Neutrophil (primary cell): ENCODE data around the gene CPPED1.

Experiments used
- H3K27ac ChIP-seq: fragments of 200-600 bp; sonication (generic); 2 replicates; pipeline ENCODE4 v1.5.1; 2016; ENCODE audit warnings: mild to moderate bottlenecking, moderate library complexity
- H3K27me3 ChIP-seq: fragments of 200-600 bp; sonication (generic); 2 replicates; pipeline ENCODE4 v1.6.0; 2016; ENCODE audit warnings: mild to moderate bottlenecking
- H3K36me3 ChIP-seq: fragments of 200-600 bp; sonication (generic); 2 replicates; pipeline ENCODE4 v1.5.1; 2017
- H3K4me1 ChIP-seq, 2 experiments: fragments of 200-600 bp in 1 of 2; sonication (generic) in 1 of 2; 1 replicate in 1 of 2; 2 replicates in 1 of 2; pipeline versions ENCODE4 v1.5.1 to v1.6.1; 2013 to 2016; ENCODE audit warnings: low read depth in 1 of 2, low read length in 1 of 2, mild to moderate bottlenecking in 1 of 2, moderate library complexity in 1 of 2; ENCODE audit not compliant: control insufficient read depth in 1 of 2, insufficient read depth in 1 of 2
- H3K4me3 ChIP-seq, 2 experiments: fragments of 200-600 bp in 1 of 2; sonication (generic) in 1 of 2; 1 replicate in 1 of 2; 2 replicates in 1 of 2; pipeline ENCODE4 v1.5.1; 2013 to 2016; ENCODE audit warnings: low read depth in 1 of 2, low read length in 1 of 2, mild to moderate bottlenecking in 1 of 2, moderate library complexity in 1 of 2
- H3K9me3 ChIP-seq: fragments of 200-600 bp; sonication (generic); 2 replicates; pipeline ENCODE4 v1.5.1; 2016
- CTCF ChIP-seq: fragments of 200-600 bp; sonication (generic); IDR thresholded peaks from 2 replicates; pipeline ENCODE4 v1.5.1; 2016; ENCODE audit warnings: antibody characterized with exemption

The CPPED1 gene

DNA sequence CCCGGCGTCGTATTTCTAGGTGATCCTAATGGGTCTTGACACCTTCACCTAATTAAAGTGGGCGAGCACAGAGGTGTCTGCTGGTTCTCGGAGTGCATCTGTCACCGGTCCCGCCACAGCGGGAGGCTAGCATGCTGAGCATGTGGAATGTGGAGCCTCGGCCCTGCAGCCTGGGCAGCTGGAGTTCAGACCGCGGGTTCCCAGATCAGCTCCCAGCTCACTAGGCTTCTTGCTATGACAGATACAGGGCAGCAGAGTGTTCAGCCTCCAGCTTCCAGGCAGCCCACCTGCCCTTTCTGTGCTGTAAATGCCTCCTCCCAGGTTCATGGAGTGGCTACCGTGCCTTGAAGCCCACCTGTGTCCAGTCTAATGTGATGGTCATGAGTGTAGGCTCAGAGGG, 166.7 kb downstream of the CPPED1 start:
- no peaks in the 10 kb centered on the region for H3K36me3 ChIP-seq
- H3K27me3 ChIP-seq = peaks cover 14% of the 10 kb centered on the region
- H3K4me3 ChIP-seq = no peak overlapping the region
- H3K4me1 ChIP-seq = no peaks in the 10 kb centered on the region
- TF ChIP-seq CTCF = no peak
- no peaks in the 10 kb centered on the region for H3K9me3 ChIP-seq
- H3K27ac ChIP-seq = no peak overlapping the region

GRCh38 chr16:12629271-12629670, 174.4 kb downstream of the CPPED1 start:
- Histone ChIP-seq H3K4me3 (no peak overlapping the region), H3K36me3 (no peaks in the 10 kb centered on the region), H3K9me3 (no peaks in the 10 kb centered on the region), H3K27ac (no peak overlapping the region), H3K27me3 (peaks cover 14% of the 10 kb centered on the region), H3K4me1 (no peaks in the 10 kb centered on the region)
- TF ChIP-seq CTCF = no peak

DNA sequence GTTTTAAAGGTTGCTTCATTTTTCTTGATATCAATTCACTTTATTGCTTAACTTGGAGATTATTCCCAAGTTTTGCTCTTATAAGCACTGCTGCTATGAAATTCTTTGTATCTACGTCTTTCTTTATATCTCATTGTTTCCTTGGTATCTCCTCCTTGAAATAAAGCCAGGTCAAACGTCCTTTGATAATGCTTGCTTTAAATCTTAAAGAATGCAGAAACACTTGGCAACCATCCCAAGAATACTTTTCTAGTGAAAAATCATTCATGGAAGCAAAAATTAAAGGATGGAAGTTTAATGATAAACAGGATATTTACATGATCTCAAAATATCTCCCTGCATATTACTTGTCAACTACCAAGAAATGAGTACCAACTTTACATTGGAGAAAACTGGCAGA, 175.2 kb downstream of the CPPED1 start:
- H3K4me3 ChIP-seq = no peak overlapping the region
- no peaks in the 10 kb centered on the region for H3K36me3 ChIP-seq
- peaks cover 7% of the 10 kb centered on the region for H3K27me3 ChIP-seq
- no peak for TF ChIP-seq CTCF
- no peaks in the 10 kb centered on the region for H3K4me1 ChIP-seq
- no peak overlapping the region for H3K27ac ChIP-seq
- H3K9me3 ChIP-seq = no peaks in the 10 kb centered on the region

GRCh38 chr16:12627394-12627793, 176.3 kb downstream of the CPPED1 start:
- Histone ChIP-seq H3K4me1 (no peaks in the 10 kb centered on the region), H3K4me3 (no peak overlapping the region), H3K36me3 (no peaks in the 10 kb centered on the region), H3K27ac (no peak overlapping the region), H3K27me3 (no peaks in the 10 kb centered on the region), H3K9me3 (no peaks in the 10 kb centered on the region)
- no peak for TF ChIP-seq CTCF

DNA sequence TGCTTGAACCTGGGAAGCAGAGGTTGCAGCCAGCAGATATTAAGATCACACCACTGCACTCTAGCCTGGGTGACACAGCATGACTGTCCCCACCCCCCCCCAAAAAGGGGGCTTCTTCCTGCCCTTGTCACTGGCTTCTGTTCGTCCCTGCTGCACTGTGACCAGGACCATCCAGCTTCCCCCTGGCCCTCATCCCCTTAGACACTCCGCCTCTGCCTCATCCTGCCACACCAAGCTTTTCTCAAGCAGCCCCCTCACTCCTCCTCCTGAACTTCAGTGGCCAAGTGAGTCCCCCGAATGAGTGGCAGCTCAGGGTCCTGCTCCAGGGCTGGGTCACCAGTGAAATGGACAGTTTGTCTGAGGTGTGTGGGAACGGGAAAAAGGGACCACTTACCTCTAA, 177.3 kb downstream of the CPPED1 start:
- TF ChIP-seq CTCF = no peak
- H3K4me3 ChIP-seq = no peak overlapping the region
- H3K27ac ChIP-seq = no peak overlapping the region

GRCh38 chr16:12625716-12626115, 178.0 kb downstream of the CPPED1 start:
- Histone ChIP-seq H3K36me3 (no peaks in the 10 kb centered on the region), H3K27me3 (no peaks in the 10 kb centered on the region), H3K4me1 (no peaks in the 10 kb centered on the region), H3K27ac (no peak overlapping the region), H3K4me3 (no peak overlapping the region), H3K9me3 (no peaks in the 10 kb centered on the region)
- TF ChIP-seq CTCF = no peak

More for the DNA sequence above, 177.3 kb downstream of the CPPED1 start:
- Histone ChIP-seq H3K36me3 (no peaks in the 10 kb centered on the region), H3K27me3 (no peaks in the 10 kb centered on the region), H3K9me3 (no peaks in the 10 kb centered on the region), H3K4me1 (no peaks in the 10 kb centered on the region)
